Fibroblast of skin of scalp (primary cell): ENCODE data around the gene CD5L. TPM values are rescaled to one million over a fixed set of nuclear protein-coding genes. Genes with fewer than 3 reads are reported as not detected.

Source experiments
- DNase-seq: peaks from one replicate; pipeline ENCODE4 v3.0.0-alpha.2; 2013
- polyA plus RNA-seq, 2 experiments: library from polyadenylated mRNA; unstranded; fragments of 120-200 nt; gene quantifications; one replicate each; pipeline ENCODE4 v1.2.1, GENCODE V29; 2013; ENCODE audit not compliant: insufficient read length in 2 of 2

The CD5L gene
- polyA plus RNA-seq (2013, experiment 1 of 2; ENCODE audit: insufficient read length): not detected
- polyA plus RNA-seq (2013, experiment 2 of 2; ENCODE audit: insufficient read length): not detected

DNA sequence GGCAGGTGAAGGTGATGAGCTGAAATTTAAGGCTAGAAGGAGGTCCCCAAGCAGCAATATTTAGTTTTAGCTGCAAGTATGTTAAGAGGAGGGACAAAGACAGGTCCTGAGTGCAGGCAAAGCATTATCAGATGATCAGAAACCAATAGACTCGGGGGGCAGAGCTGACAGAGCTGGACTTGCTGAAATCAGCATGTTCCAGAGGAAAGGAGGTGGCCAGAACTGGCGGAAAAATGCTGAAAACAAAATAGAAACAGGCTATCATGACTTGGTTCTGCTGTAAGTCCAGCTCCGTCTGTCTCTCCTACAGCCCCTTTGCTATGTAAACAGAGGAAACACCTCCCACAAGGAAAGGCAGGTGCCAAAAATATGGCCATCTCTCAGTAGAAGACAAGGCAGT, at the start of gene CD5L:
Gene CD5L, minus strand, starts transcription at position 101 of the 400 bp plus-strand sequence. CDS start 107 bp downstream, outside the sequence.
- no peak for DNase-seq

DNA sequence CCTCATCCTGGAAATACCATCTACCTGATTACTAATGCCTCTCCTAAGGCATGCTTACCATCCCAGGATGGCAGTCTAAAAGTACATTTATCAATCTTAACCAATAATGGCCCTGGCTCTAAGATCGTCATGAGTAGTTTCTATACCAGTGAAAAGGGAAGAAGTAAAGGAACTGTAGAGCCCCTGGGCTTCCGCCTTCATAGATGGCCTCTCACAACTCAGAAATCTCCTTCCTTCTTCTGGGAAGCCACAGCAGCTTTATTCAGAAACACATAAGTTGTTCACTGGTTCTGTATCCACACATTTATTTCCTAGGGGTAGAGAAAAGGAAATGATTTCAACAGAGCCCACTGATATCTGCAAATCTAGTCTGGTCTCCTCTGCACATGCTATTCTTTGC, 41.0 kb upstream of the CD5L start:
- DNase-seq: no peak

DNA sequence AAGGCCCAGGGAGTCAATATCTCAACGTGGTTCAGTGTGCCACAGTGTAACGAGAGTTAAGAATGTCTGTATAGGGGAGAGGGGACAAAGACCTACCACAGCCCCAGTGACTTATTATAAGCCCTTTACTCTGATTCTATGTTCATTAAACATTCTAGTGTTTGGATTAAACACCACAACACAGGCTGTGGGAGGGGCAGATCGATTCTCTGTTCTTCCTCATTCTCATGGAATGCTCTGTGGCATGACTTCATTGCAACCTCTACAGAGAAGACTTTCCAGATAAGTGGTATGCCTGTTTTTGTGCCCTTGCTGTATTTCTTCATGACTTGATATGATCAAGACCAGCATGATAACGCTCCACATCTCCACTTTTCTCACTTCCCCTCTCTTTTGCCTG, 39.0 kb upstream of the CD5L start:
- no peak for DNase-seq

DNA sequence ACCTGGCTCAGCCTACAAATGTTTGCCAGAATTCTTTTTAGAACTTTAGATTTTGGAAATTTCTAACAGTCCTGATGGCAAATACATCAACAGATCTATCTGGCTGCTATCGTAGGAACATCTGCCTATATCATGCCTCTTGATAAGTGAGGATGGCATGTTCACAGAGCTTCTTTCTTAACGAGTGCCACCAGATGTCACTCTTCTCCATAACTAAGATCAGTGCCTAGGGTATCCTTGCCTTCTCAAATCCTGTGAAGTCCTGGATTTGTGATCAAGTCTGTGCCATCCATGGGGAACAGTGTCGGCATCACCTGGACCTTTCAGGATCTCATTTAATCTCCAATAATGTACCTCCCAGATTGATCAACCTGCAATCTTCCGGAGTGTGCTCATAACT, 36.5 kb upstream of the CD5L start:
- peak; percentile 47 for DNase-seq

DNA sequence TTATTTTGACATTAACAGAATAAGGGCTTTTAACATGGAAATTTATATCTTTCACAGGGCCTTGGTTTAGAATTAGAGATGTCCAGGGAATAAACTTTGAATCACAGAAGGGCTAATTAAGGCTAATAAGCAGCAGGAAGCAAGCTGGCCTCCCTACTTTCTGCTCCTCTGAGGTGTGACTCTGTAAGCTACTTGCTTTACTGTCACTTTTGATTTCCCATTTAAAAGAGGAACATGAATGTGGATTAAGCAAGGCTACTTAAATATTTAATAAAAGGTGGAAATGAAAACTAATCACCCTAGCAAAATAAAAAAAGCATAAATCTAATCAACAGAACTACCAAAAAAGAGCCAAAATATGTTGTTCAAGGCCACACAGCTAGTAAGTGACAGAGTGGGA, 28.9 kb upstream of the CD5L start:
- no peak for DNase-seq

DNA sequence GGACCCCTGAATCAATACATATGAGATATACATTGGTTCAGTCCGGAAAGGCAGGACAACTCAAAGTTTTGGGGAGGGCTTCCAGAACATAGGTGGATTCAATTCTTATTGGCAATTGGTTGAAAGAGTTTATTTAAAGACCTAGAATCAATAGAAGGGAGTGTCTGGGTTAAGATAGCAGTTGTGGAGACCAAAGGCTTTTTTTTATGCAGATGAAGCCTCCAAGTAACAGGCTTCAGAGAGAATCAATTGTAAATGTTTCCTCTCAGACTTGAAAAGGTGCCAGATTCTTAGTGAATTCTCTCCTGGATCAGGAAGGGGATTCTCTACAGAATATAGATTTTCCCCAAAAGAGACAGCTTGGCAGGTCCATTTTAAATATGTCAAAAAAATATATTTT, 27.0 kb upstream of the CD5L start:
- DNase-seq: no peak

DNA sequence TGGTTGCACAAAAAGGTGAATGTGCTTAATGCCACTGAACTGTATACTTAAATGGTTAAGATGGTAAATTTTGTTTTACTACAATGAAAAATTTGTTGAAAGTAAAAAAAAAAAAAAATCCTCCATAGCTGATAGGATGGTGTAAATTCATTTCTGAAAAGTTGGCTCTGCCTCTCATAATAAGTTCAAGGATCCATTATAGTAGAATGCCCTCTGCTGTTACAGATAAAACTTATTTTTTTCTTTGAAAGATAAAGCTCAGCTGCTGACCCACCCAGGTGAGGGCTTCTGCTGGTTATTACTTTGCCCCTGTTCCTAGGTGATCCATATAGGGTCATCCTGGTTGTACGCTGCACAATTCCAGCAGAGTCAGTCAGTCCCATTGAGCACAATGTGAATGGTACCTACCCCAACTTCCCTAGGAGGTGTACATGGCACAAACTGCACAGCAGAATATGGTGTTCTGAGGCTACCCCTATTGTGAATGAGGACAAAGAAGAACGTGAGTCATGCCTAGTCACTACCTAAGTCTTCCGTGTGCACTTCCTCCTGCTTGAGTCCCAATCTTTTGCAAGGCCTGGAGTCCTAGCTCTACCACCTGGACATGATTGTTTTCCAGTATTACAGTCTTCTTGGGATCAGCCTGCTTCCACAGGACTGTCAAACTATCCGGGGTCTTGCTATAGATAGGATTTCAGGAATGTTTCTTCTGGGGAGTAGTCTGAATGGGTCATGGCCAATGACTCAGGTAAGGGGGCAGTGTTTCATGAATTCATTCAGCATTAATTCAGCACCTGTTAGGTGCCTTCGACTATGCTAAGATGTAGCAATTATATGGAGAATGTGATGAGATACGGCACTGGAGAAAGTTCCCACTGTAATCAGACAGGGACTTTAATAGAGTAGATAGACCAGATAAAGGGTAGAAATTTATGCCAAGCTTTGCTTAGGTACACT, 20.8 kb upstream of the CD5L start:
- DNase-seq: no peak

DNA sequence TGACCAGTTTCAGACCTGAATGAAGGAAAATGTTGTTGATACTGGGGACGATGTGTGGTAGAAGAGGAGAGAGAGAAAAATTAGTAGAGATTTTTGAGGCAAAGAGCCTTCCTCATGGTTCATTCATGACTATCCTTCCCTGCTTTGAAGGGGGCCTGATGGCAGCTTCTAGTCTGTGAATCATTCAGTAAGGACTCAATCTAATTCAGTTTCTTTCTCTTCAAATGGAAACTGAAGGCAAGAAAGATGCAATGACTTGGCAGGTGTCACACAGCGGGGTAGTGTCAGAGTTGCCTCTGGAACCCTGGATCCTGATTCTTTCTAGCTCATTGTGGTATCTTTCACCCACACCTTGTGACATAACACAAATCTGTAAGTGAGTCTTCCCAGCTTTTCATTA, 14.9 kb upstream of the CD5L start:
- DNase-seq: no peak

DNA sequence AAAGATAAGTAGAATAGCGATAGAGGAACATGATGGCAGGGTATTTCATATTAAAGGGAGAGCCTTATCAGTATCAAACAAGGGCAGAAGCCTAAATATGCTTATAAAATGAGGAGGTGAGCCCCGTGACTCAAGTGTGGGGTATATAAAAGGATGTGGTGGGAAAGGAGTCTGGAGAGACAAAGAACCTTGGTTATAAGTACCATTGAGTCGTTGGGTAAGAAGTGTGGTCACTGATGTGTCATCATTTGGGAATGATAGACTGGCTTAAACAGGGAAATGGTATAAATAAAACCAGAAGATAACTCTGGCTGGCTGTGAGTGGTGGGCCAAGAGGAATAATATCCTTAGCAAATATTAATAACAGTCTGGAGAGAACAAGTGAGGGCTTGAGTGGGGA, 10.9 kb upstream of the CD5L start:
- peak; percentile 23 for DNase-seq

DNA sequence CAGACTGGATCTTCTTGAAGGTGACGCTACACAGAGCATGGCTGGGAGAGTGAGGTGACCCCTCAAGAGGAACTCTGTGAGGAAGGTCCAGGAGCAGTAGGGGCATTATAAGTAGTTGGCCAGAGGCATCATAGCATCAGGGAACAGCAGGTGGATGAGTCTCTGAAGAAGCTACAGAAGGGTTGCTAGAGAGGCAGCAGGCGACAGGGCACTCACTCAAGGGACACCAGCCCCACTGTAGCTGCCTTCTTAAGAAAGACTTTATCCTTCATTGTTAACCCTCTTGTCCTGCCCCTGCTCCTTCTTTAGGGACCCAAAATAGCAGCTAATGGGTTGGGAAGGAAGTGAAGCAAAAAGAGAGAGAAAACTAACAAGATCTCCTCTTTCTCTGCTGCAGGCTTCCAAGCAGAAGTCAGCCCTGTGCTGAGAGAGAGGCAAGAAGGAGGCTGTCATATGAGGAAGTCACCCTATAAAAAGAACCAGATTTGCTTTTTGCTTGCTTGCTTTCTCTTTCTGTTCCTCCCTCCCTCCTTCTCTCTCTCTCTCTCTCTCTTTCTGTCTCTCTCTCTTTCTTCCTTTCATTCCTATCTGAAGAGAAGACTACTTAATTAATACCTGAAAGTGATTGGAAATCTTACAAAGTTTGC, 7.7 kb upstream of the CD5L start:
- no peak for DNase-seq

DNA sequence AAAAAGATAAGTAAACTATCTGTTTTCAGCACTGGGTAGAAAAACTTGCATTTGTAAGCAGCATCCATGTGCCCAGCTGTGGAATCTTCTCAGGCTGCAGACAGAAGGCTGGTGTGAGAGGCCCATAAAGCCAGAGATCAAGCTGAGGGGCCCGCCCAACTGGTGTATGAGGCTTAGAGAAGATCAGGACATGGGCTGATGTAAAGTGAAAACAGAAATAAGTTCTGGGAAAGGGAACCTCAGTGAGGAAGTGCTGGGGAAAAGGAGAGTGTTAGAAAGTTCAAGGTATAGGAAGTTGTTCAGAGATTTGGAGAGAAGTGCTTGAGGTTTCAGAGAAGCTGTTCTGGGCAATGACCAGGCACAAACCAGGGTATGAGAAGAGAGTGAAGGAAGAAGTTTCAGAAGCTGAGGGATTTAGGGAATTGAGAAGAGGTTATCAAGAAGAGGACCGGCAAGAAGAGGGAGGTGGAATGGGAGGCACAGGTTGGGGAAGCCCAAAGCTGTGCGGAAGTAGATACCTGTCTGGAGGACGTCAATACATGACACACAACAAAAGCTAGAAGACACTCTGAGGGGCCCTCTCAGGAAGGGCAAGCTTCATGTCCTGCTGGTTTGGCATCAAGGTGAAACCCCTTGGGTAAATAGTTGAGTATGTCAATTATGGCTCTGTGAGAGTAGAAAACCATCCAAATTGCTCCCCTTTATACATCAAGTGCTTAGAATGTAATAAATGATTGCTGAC, 2.7 kb upstream of the CD5L start:
- no peak for DNase-seq

DNA sequence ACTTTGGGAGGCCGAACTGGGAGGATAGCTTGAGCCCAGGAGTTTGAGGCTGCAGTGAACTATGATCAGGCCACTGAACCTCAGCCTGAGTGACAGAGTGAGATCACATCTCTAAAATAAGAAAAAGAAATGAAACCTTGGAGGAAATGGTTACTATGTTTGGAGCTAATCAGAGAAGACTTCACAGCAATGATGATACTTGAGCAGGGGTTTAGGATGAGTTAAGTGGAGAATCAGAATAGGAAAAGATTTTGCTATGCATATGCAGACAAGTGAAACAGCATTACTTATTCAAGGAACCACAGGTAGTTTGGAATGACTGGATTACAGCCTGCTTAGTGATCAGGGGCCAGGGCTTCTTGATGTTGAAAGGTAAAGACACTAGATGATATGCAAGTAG, 1.3 kb upstream of the CD5L start:
- no peak for DNase-seq

DNA sequence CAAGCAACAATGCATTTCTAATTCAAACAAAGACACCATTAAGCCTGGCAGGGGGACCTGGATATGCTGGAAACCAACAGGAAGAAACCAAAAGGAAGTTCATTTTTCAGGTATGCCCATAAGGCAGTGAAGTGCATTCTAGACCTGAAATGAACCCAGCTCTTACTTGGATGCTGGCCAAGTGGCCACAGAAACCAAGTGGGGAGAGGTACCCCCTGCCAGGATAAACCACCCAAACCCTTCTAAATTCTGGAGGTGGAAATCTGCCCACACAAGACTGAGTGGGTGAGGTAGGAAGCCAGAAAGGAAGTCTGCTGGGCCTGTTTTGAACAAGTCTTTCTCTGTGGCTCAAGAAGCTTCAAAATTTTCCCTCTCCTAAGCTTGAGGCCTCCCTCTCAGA, 2.6 kb downstream of the CD5L start:
- DNase-seq: no peak

DNA sequence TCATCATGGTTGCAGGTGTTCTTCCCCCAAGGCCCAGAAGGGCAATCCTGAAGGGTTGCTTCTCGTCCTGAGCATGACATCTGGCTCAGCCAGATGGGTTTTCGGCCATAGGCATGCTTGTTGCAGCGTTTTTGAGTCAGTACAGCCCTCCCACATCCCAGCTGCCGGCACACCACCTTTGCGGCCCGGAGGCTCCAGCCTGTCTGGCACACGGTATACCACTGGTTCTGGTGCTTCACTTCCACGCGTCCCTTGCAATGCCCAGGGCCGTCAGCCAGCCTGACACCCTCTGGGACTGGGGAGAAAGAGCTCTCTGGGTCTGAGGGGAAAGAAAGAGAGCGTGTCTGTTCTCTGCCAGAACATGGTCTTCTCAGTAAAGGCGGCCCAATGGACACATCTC, 7.2 kb downstream of the CD5L start:
- no peak for DNase-seq

DNA sequence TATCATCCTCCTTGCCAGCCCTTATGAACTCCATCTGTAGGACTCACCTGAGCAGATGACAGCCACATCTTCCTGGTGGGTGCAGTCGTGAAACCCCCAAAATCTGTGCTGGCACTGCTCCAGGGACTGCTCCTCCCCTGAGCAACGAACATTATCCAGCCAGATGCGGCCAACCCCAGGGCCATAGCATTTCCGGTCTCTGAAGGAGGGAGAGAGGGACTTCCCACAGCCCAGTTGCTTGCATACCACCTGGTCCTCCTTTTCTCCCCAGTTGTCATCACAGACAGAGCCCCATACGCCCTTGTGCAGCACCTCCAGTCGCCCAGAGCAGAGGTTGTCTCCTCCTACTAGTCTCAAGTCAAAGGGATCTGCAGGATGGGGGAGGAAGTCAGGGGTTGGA, 8.5 kb downstream of the CD5L start:
- no peak for DNase-seq

DNA sequence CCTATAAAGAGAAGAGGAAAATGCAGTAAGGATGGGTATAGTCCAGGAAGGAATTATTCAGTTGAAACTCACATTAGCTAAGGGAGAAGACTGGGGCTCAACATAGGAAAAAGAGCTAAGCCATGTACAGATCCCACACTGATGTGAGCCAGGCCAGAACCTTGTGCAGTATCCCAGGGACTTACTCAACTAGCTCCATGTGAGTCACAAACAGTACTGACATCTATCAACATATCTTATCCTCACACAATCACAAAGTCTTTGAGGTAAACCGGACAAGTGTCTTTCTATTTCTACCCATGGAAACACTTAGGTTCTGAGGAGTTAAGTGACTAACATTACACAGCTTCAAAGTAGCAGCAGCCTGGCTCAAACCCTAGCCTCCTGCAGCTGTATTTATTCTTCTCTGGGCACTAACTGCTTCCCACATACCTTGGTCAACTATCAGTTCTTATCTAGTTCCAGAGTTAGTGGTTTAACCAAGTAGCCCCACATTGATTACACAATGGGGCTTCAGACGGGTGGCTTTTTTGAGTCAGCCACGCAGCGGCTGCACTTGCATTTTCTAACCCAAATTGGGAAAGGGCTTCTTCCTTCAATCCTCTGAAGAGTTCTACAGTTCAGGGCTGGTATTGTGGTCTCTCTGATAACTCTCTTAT, 9.5 kb downstream of the CD5L start:
- no peak for DNase-seq

DNA sequence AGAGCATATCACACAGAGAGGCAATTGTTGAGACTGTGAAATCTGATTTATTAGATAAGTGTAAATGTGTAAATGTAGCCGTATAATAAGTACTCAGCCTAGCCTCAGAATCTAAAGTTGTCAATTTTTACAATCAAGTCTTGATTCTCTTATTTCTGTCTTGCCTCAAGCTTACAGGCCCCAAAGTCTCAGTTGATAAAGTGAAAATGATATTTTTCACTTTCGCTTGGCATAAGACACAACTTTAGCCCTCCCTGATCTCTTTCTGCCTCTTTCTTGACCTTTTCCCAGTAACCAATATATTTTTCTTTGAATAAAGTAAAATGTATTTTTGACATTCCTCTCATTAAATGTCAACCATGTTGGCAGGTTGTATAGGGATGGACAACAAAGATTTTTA, 10.7 kb downstream of the CD5L start:
- no peak for DNase-seq

DNA sequence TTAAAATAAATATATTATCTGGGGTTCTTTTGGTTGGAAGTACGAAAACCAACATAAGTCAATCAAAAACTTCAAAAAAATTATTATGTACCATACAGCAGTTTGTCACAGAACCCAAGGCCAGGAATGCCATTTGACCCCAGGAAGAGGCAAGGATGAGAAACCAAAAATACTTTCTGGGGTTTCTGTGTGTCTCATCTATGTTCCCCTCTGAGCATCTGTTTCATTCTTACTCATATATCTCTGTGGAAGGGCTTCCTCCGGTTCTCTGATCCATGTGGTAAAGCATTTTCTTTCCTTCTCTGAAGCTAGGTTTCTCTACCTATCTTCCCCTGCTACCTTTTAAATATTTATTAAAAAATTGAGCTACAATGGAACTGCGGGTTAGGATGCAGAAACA, 11.9 kb downstream of the CD5L start:
- no peak for DNase-seq

DNA sequence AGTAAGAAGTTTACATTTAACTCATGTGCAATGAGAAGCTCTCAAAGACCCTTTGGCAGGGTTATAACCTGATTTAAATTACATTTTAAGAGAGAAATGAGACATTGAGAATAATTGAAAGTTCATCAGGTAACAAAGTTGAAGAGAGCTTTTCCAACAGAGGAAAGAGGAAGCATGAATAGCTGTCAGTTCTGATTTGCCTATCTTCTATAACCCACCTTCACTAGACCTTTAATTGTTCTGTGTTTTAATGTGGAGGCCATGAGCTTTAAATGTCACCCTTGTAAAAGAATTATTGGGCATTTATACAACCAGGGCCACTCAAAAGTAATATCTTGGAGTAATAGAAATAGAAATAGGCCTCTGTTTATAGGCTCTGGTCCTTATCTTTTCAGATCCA, 12.4 kb downstream of the CD5L start:
- no peak for DNase-seq

DNA sequence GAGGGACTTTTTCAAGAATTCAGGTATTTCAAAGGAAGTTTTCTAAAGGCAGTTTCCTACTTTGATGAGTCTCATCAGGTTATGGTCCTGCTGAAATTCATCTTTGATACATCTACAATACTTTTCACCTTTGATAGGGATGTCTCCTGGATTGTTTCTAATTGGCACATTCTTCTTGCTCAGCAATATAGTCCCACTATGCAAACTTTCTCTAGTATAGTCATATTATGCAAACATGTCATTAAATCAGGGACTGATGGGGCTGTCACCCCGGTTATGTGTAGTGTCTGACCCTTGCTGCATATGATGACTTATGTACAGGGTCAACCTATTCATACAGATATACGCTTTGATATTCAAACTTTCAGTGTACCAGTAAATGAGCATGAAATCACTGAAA, 21.3 kb downstream of the CD5L start:
- DNase-seq: no peak

DNA sequence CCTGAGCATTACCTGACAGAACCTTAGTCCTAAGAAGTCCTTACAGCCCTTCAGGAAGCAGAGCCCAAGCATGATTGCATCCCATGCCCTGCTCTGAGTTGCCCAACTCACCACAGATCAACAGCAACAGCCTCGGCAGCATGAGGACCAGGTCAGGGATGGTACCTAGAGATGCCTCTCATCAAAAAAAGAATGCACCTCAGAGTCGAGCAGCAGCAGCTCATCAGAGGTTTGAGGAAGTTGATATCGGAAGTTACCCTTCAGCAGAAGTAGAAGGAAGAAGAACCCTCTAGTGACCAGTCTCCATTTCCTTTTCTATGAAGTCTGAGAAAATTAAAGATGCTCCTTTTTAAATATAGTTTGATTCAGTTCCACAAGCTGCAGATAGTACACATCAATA, 21.7 kb downstream of the CD5L start, which contains the start of gene FCRL1:
Gene FCRL1, minus strand, starts transcription at position 225 of the 400 bp plus-strand sequence. Its CDS starts 83 bp downstream, at position 142.
- no peak for DNase-seq

DNA sequence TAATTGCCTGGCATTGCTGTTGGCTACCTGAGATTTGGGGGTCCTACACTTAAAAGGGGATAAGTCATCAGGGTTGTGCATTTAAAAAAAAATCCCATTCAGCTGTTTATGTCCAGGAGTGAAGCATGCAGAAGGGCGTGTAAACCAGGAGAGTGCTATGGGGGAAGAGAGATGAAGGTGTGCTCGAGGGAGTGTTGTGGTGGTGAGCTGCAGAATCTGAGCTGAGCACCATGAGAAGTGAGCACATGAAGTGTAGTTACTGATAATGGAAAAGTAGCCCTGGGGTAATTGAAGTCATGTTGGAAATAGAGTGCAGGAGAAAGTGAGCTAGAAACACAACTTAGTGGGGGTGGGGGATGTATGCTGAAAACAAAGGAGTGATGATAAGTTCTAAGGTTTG, 22.4 kb downstream of the CD5L start:
- DNase-seq: no peak

DNA sequence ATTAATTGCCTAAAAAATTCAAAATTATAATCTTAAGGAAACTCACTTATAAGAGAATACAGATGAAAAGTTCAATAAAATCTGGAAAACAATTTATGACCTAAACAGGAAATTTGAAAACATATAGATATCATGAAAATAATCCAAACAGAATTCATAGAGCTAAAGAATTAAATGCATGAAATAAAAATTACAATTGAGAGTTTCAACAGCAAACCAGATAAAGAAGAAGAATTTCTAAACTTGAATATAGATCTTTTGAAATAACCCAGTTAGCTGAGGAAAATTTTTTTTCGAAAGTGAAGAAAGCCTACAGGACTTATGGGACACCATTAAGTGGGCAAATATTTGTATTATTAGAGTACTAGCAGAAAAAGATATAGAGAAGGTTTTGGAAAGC, 28.3 kb downstream of the CD5L start:
- no peak for DNase-seq
